ENCODE results near the gene ZNF561.
"Not testable (repeated sequence)": the region's sequence is repeated elsewhere in the genome, so short reads cannot be mapped to it uniquely, and the experiment has no call there.

ZNF561 gene

DNA sequence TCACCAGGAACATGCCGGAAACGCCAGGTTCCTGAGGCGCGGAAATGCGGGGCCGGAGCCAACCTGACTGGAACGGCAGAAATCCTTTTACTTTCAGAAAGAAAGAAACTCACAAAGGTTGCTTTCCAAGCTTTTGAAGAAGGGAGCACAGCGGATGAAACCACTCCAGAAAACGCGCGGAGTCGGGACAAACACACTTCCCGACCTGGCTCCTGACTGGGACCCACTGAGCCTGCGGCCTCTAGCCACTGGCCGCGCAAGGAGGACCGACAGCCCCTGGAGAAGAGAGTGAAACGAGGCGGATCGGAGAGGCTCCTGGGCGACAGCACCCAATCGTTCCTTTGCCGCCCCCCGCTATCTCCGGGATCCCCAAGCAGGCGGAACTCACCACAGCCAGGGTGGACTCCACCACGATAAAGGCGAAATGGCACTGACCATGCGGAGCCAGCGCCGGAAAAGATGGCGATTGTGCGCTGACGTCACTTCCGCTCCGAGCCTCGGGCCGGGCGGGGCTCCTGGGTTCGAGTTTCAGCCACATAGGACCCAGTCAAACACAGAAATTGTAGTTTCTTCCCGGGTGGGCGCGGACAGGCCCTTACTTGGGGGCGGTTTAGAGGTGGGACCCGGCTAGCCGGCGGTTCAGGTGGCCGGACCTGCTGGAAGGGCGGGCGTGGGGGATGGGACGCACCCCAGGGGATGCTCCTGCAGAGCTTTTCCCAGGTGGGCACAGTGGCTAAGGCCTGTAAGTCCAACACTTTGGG, 36.8 kb downstream of the ZNF561 start, which contains the start of gene ZNF121:
TSS of gene ZNF121 (minus strand) at position 432 of the 761 bp plus-strand sequence. CDS start 16,407 bp downstream, outside the sequence.
- peak; percentile 90 for TF ChIP-seq POLR2AphosphoS5 (IDR thresholded peaks at IDR 0.05; ENCODE audit: low read depth, low read length)
- TF ChIP-seq PAX5 (IDR thresholded peaks at IDR 0.05; ENCODE audit: insufficient read depth, low read length, severe bottlenecking), result peak; percentile 23
- TF ChIP-seq POLR2A (IDR thresholded peaks at IDR 0.05; ENCODE audit: low read depth, low read length), result peak; percentile 97
- TF ChIP-seq SPI1 (IDR thresholded peaks at IDR 0.05; ENCODE audit: low read depth, low read length), result peak; percentile 38; the same call in 1 of the 2 replicates
- peak; percentile 92 for TF ChIP-seq TAF1 (IDR thresholded peaks at IDR 0.05; ENCODE audit: low read depth, low read length)
- no peak for TF ChIP-seq POU2F2 (IDR thresholded peaks at IDR 0.05; ENCODE audit: low read depth, low read length)
- FAIRE-seq (peak; percentile 89), DNase-seq (ENCODE audit: insufficient read length, low spot score) (peak; percentile 61)

DNA sequence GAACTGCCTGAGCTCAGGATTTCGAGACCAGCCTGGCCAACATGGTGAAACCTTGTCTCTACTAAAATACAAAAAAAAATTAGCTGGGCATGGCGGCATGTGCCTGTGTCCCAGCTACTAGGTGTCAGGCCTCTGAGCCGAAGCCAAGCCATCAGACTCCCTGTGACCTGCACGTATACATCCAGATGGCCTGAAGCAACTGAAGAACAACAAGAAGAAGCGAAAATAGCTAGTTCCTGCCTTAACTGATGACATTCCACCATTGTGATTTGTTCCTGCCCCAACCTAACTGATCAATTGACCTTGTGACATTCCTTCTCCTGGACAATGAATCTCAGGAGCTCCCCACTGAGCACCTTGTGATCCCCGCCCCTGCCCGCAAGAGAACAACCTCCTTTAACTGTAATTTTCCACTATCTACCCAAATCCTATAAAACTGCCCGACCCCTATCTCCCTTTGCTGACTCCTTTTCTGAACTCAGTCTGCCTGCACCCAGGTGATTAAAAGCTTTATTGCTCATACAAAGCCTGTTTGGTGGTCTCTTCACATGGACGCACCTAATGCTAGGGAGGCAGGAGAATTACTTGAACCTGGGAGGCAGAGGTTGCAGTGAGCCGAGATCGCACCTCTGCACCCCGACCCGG, 38.8 kb downstream of the ZNF561 start:
- not testable (repeated sequence) for DNase-seq (ENCODE audit: insufficient read length, low spot score); FAIRE-seq

DNA sequence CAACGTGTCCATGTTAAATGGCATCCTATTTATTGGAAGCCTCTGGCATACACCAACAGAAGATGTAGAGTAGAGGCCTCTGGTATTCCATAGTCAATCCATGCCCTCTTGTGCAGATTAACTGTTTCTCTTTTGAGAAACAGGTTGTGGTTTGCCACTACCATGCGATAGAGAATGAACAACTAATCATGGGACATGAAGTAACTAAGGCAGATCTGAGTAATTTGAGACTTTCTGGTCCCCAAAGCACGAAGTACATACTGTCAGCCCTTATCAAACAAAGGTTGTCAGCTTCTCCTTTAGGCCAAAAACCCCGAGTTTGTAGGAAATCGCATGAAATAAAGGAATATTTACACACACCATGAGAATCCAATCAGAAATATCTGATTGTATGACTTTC, 40.3 kb downstream of the ZNF561 start:
- TF ChIP-seq TAF1 (IDR thresholded peaks at IDR 0.05; ENCODE audit: low read depth, low read length), result no peak
- TF ChIP-seq POLR2A (IDR thresholded peaks at IDR 0.05; ENCODE audit: low read depth, low read length), result no peak
- no peak for TF ChIP-seq PAX5 (IDR thresholded peaks at IDR 0.05; ENCODE audit: insufficient read depth, low read length, severe bottlenecking)
- no peak for TF ChIP-seq POU2F2 (IDR thresholded peaks at IDR 0.05; ENCODE audit: low read depth, low read length)
- no peak for TF ChIP-seq SPI1 (IDR thresholded peaks at IDR 0.05; ENCODE audit: low read depth, low read length)
- TF ChIP-seq POLR2AphosphoS5 (IDR thresholded peaks at IDR 0.05; ENCODE audit: low read depth, low read length), result no peak
- DNase-seq (ENCODE audit: insufficient read length, low spot score) (no peak), FAIRE-seq (no peak)

DNA sequence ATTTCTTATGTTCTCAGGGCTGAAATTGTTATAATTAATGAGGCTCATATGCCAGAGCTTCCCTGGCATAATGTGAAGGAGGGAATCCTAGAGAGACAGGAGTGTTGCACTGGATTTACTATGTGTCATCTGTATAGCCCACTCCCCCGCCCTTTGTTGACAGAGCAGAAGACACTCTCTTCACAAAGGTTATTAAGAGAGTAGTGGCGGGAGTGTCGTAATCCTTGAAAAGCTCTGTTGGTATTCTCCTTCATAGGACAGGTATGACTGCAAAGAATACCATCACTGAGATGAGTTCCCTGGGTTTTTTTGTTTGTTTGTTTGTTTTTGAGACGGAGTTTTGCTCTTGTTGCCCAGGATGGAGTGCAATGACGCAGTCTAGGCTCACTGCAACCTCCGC, 50.8 kb downstream of the ZNF561 start:
- TF ChIP-seq POLR2AphosphoS5 (IDR thresholded peaks at IDR 0.05; ENCODE audit: low read depth, low read length) (no peak), POU2F2 (IDR thresholded peaks at IDR 0.05; ENCODE audit: low read depth, low read length) (no peak), PAX5 (IDR thresholded peaks at IDR 0.05; ENCODE audit: insufficient read depth, low read length, severe bottlenecking) (no peak), SPI1 (IDR thresholded peaks at IDR 0.05; ENCODE audit: low read depth, low read length) (no peak), POLR2A (IDR thresholded peaks at IDR 0.05; ENCODE audit: low read depth, low read length) (no peak), TAF1 (IDR thresholded peaks at IDR 0.05; ENCODE audit: low read depth, low read length) (no peak)
- FAIRE-seq, result no peak
- no peak for DNase-seq (ENCODE audit: insufficient read length, low spot score)

DNA sequence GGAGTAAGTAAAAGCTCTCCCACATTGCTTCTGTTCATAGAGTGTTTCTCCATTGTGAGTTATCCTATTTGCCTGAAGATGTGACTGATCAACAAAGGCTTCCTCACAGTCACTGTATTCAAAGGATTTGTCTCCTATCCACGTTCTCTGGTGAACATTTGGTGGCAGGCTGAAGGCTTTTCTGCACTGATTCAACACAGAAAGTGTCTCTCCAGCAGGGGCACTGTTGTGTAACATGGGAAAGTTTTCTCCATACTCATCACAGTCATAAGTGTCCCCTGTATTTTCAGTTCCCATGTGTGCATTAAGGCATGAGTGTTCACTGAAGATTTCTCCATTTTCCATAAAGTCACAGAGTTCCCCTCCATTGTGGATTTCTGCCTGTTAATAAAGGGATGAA, 54.3 kb downstream of the ZNF561 start:
- no peak for FAIRE-seq
- no peak for DNase-seq (ENCODE audit: insufficient read length, low spot score)
- no peak for TF ChIP-seq TAF1 (IDR thresholded peaks at IDR 0.05; ENCODE audit: low read depth, low read length)
- no peak for TF ChIP-seq SPI1 (IDR thresholded peaks at IDR 0.05; ENCODE audit: low read depth, low read length)
- TF ChIP-seq POLR2AphosphoS5 (IDR thresholded peaks at IDR 0.05; ENCODE audit: low read depth, low read length), result no peak
- no peak for TF ChIP-seq POLR2A (IDR thresholded peaks at IDR 0.05; ENCODE audit: low read depth, low read length)
- no peak for TF ChIP-seq PAX5 (IDR thresholded peaks at IDR 0.05; ENCODE audit: insufficient read depth, low read length, severe bottlenecking)
- TF ChIP-seq POU2F2 (IDR thresholded peaks at IDR 0.05; ENCODE audit: low read depth, low read length), result no peak

DNA sequence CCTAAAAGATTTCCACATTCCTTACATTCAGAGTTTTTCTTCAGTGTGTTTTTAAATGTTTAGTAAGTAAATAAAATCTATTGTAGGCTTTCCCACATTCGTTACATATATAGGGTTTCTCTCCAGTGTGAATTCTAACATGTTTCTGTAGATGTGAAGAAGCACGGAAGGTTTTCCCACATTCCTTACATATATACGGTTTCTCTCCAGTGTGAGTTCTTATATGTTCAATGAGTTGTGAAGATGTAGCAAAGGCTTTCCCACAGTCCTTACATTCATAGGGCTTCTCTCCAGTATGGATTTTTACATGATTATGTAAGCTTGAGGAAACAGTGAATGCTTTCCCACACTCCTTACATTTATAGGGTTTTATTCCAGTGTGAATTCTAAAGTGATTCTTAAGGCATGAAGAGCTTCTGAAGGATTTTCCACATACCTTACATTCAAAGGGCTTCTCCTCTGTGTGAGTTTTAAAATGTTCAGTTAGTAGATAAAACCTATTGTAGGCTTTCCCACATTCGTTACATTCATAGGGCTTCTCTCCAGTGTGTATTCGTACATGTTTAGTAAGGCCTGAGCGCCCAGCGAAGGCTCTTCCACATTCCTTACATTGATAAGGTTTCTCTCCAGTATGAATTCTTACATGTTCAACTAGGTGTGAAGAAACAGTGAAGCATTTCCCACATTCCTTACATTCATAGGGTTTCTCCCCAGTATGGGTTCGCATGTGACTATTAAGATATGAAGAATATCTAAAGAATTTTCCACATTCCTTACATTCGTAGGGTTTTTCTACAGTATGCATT, 54.9 kb downstream of the ZNF561 start:
- DNase-seq (ENCODE audit: insufficient read length, low spot score) (no peak), FAIRE-seq (no peak)
- TF ChIP-seq POLR2AphosphoS5 (IDR thresholded peaks at IDR 0.05; ENCODE audit: low read depth, low read length) (no peak), PAX5 (IDR thresholded peaks at IDR 0.05; ENCODE audit: insufficient read depth, low read length, severe bottlenecking) (no peak), POU2F2 (IDR thresholded peaks at IDR 0.05; ENCODE audit: low read depth, low read length) (no peak), TAF1 (IDR thresholded peaks at IDR 0.05; ENCODE audit: low read depth, low read length) (no peak), POLR2A (IDR thresholded peaks at IDR 0.05; ENCODE audit: low read depth, low read length) (no peak; the same call in 1 of the 2 replicates), SPI1 (IDR thresholded peaks at IDR 0.05; ENCODE audit: low read depth, low read length) (no peak)
